Neutrophil (primary cell): ENCODE results near the gene ARHGEF3.
"Not testable (repeated sequence)": the region's sequence is repeated elsewhere in the genome, so short reads cannot be mapped to it uniquely, and the experiment has no call there.

Source experiments
- H3K27ac ChIP-seq: fragments of 200-600 bp; sonication (generic); 2 replicates; pipeline ENCODE4 v1.5.1; 2016; ENCODE audit warnings: mild to moderate bottlenecking, moderate library complexity
- H3K27me3 ChIP-seq: fragments of 200-600 bp; sonication (generic); 2 replicates; pipeline ENCODE4 v1.6.0; 2016; ENCODE audit warnings: mild to moderate bottlenecking
- H3K36me3 ChIP-seq: fragments of 200-600 bp; sonication (generic); 2 replicates; pipeline ENCODE4 v1.5.1; 2017
- H3K4me1 ChIP-seq, 2 experiments: fragments of 200-600 bp in 1 of 2; sonication (generic) in 1 of 2; 1 replicate in 1 of 2; 2 replicates in 1 of 2; pipeline versions ENCODE4 v1.5.1 to v1.6.1; 2013 to 2016; ENCODE audit warnings: low read depth in 1 of 2, low read length in 1 of 2, mild to moderate bottlenecking in 1 of 2, moderate library complexity in 1 of 2; ENCODE audit not compliant: control insufficient read depth in 1 of 2, insufficient read depth in 1 of 2
- H3K4me3 ChIP-seq, 2 experiments: fragments of 200-600 bp in 1 of 2; sonication (generic) in 1 of 2; 1 replicate in 1 of 2; 2 replicates in 1 of 2; pipeline ENCODE4 v1.5.1; 2013 to 2016; ENCODE audit warnings: low read depth in 1 of 2, low read length in 1 of 2, mild to moderate bottlenecking in 1 of 2, moderate library complexity in 1 of 2
- H3K9me3 ChIP-seq: fragments of 200-600 bp; sonication (generic); 2 replicates; pipeline ENCODE4 v1.5.1; 2016
- TF ChIP-seq, protein P1 (sequence below): fragments of 200-600 bp; sonication (generic); IDR thresholded peaks from 2 replicates; pipeline ENCODE4 v1.5.1; 2016; ENCODE audit warnings: antibody characterized with exemption

Gene ARHGEF3

DNA sequence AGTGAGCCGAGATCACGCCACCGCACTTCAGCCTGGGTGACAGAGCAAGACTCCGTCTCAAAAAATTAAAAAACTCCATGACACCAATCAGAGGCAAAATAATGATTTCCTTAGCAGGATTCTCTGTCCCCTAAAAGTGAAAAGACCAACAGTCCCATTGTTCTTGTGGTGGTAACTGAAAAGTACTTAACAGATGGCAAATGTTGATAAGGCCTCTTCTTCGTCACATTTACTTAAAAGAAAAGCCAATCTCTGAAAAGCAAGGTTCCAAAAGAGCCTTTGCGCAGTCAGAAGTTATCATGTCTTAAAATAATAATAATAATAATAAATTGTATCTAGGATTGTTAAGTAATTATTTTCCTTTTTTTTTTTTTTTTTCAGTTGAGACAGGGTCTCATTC lies 62.7 kb downstream of the ARHGEF3 start:
- Histone ChIP-seq H3K4me3 (no peak overlapping the region), H3K4me1 (no peaks in the 10 kb centered on the region), H3K27me3 (no peaks in the 10 kb centered on the region), H3K36me3 (peaks cover 33% of the 10 kb centered on the region), H3K9me3 (no peaks in the 10 kb centered on the region), H3K27ac (no peak overlapping the region)
- TF ChIP-seq, protein P1, sequence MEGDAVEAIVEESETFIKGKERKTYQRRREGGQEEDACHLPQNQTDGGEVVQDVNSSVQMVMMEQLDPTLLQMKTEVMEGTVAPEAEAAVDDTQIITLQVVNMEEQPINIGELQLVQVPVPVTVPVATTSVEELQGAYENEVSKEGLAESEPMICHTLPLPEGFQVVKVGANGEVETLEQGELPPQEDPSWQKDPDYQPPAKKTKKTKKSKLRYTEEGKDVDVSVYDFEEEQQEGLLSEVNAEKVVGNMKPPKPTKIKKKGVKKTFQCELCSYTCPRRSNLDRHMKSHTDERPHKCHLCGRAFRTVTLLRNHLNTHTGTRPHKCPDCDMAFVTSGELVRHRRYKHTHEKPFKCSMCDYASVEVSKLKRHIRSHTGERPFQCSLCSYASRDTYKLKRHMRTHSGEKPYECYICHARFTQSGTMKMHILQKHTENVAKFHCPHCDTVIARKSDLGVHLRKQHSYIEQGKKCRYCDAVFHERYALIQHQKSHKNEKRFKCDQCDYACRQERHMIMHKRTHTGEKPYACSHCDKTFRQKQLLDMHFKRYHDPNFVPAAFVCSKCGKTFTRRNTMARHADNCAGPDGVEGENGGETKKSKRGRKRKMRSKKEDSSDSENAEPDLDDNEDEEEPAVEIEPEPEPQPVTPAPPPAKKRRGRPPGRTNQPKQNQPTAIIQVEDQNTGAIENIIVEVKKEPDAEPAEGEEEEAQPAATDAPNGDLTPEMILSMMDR = no peak

DNA sequence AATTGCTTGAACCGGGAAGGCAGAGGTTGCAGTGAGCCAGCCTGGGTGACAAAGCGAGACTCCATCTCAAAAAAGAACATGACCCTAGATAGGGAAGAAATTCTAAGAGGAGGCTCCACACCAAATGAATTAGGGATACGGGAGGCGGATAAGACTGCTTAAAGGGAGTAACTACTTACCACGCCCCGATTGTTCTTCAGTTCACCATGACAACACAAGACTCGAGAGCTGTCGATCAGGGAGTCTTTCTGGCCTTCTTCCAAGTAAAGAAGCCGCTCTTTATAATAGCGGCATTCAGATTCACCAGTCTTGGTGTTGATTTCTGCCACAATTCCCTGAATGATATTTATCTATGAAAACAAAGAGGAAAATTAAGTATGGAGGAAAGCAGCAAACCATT lies 64.7 kb downstream of the ARHGEF3 start:
- TF ChIP-seq, protein P1 = no peak
- peaks cover 20% of the 10 kb centered on the region for H3K36me3 ChIP-seq

DNA sequence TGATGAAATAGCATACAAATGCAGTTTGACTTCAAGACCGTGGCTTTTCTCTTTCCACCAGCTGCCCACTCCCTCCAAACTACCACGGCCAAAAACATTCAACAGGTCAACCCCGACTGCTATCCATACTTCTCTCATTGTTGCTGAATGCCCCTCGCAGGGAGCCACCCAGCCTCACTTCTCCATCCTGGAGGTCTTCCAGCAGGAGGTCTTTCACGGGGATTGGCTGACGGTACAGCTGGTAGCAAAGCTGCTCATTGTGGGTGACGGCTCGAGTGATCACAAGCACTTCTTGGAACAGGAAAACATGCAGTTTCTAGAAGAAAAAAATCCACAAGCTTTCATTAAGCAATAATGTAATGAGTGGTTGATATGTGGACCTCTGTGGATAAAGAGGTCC lies 69.6 kb downstream of the ARHGEF3 start:
- Histone ChIP-seq H3K27me3 (no peaks in the 10 kb centered on the region), H3K4me1 (no peaks in the 10 kb centered on the region), H3K4me3 (no peak overlapping the region), H3K36me3 (peaks cover 52% of the 10 kb centered on the region), H3K9me3 (no peaks in the 10 kb centered on the region), H3K27ac (no peak overlapping the region)
- TF ChIP-seq, protein P1 = no peak

More for the DNA sequence above, 64.7 kb downstream of the ARHGEF3 start:
- no peaks in the 10 kb centered on the region for H3K27me3 ChIP-seq
- no peaks in the 10 kb centered on the region for H3K4me1 ChIP-seq
- no peak overlapping the region for H3K27ac ChIP-seq
- no peaks in the 10 kb centered on the region for H3K9me3 ChIP-seq
- H3K4me3 ChIP-seq = no peak overlapping the region

DNA sequence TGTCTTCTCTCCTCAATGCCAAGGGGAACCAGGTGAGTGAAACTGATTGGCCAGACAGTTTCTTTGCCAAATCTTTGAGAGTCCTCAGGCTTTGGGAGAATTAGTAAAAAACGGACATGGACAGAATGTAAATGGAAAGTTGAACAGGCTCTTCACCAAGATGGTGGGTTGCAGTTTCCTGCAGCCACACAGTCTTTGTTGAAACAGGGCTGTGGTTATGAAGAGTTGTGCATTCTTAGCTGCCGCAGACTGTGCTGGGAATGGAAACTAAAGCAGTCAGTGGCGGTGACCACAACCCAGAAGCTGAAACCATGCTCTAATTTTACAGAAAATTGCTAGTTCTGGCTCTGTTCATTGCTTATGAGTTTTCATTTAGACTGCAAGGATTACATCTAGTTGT lies 76.6 kb downstream of the ARHGEF3 start:
- TF ChIP-seq, protein P1 = no peak
- no peak overlapping the region for H3K27ac ChIP-seq
- H3K27me3 ChIP-seq = no peaks in the 10 kb centered on the region
- H3K4me3 ChIP-seq = no peak overlapping the region
- peaks cover 30% of the 10 kb centered on the region for H3K36me3 ChIP-seq
- no peaks in the 10 kb centered on the region for H3K9me3 ChIP-seq
- H3K4me1 ChIP-seq = no peaks in the 10 kb centered on the region

DNA sequence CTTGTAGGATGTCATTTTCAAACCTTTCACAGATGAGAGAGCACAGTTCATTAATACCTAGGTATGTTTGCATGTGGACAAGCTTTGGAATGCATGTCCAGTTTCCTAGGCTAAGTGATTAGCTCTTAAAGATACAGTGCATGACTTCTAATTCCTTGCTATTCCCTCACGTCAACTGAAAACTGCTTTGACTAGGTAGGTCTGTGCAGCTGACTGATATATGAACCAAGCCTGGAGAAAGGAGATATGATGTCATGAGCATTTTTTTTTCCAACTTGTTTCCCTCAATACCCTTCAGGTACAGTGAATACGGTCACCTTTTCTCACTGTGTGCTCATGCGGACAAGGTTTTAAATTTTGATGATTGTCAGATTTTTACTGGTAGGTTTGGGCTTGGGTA lies 77.1 kb downstream of the ARHGEF3 start:
- Histone ChIP-seq H3K4me3 (no peak overlapping the region), H3K27ac (no peak overlapping the region), H3K4me1 (no peaks in the 10 kb centered on the region), H3K36me3 (peaks cover 29% of the 10 kb centered on the region), H3K9me3 (no peaks in the 10 kb centered on the region), H3K27me3 (no peaks in the 10 kb centered on the region)
- TF ChIP-seq, protein P1 = no peak

DNA sequence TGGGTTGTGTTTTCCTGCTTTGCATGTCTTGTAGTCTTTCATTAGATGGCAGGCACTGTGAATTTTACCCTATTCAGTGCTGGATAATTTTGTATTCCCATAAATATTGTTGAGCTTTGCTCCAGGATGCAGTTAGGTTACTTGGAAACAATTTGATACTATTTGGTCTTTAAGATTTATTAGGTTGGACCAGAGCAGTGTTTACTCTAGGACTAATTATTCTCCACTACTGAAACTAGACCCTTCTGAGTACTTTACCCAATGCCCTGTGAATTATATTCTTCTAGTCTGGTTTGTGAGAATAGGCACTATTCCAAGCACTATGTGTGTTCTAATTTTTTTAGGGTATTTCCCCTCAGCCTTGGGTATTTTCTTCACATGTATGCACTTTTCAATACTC lies 80.9 kb downstream of the ARHGEF3 start:
- Histone ChIP-seq H3K27ac (no peak overlapping the region), H3K36me3 (no peaks in the 10 kb centered on the region), H3K27me3 (no peaks in the 10 kb centered on the region), H3K9me3 (no peaks in the 10 kb centered on the region), H3K4me3 (no peak overlapping the region), H3K4me1 (no peaks in the 10 kb centered on the region)
- TF ChIP-seq, protein P1 = no peak

DNA sequence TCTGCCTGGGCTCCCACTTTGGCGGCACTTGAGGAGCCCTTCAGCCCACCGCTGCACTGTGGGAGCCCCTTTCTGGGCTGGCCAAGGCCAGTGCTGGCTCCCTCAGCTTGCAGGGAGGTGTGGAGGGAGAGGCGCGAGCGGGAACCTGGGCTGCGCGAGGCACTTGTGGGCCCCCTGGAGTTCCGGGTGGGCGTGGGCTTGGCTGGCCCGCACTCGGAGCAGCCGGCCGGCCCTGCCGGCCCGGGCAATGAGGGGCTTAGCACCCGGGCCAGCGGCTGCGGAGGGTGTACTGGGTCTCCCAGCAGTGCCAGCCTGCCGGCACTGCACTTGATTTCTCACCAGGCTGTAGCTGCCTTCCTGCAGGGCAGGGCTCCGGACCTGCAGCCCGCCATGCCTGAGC lies 82.9 kb downstream of the ARHGEF3 start:
- H3K27me3 ChIP-seq, H3K4me3 ChIP-seq, H3K27ac ChIP-seq, H3K36me3 ChIP-seq, H3K4me1 ChIP-seq, H3K9me3 ChIP-seq: not testable (repeated sequence)
